Measurements from ENCODE around the gene RASGRP4. TPM values are rescaled to one million over a fixed set of nuclear protein-coding genes. Genes with fewer than 3 reads are reported as not detected.
"Not testable (repeated sequence)": the region's sequence is repeated elsewhere in the genome, so short reads cannot be mapped to it uniquely, and the experiment has no call there.

Gene RASGRP4
- total and polyA plus RNA-seq, 4 donors, result 3.5 to 39.0 (median 8.7) TPM

DNA sequence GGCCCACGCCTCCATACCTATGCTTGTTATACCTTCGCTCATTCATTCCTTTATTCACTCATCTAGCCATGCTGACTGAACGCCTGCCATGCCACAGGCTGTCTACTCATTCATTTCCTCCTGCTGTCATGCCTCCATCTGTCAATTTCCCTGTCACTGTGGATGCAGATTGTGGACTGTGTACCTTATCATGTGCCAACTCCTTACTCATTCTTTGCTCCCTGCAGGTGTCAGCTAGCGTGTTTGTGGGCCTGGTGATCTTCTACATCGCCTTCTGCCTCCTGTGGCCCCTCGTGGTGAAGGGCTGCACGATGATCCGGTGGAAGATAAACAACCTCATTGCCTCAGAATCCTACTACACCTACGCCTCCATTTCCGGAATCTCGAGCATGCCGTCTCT is 55.7 kb downstream of the RASGRP4 start:
- DNase-seq (no peak), ATAC-seq (ENCODE audit: insufficient read depth, low FRiP score) (no peak)
- Histone ChIP-seq H3K36me3 (ENCODE audit: control insufficient read depth in 4 of 4, insufficient read depth in 4 of 4, low read length in 4 of 4) (peaks cover 0 to 4% (median 0%) of the 10 kb centered on the region in 4 donors), H3K4me1 (ENCODE audit: control insufficient read depth in 5 of 5, insufficient read depth in 5 of 5, low read length in 5 of 5) (peaks cover 0 to 2% (median 0%) of the 10 kb centered on the region in 5 donors), H3K27ac (ENCODE audit: low read depth in 1 of 2, low read length in 1 of 2) (no peak overlapping the region), H3K27me3 (ENCODE audit: control insufficient read depth in 3 of 3, insufficient read depth in 3 of 3, low read length in 2 of 3) (peaks cover 0 to 5% (median 3%) of the 10 kb centered on the region in 3 donors), H3K4me3 (no peak overlapping the region), H3K9me3 (ENCODE audit: control insufficient read depth in 4 of 4, insufficient read depth in 3 of 4, low read length in 3 of 4) (no peaks in the 10 kb centered on the region), H3K9ac (ENCODE audit: insufficient read depth in 1 of 2, low read length in 2 of 2) (no peak overlapping the region)
- TF ChIP-seq, protein P1, sequence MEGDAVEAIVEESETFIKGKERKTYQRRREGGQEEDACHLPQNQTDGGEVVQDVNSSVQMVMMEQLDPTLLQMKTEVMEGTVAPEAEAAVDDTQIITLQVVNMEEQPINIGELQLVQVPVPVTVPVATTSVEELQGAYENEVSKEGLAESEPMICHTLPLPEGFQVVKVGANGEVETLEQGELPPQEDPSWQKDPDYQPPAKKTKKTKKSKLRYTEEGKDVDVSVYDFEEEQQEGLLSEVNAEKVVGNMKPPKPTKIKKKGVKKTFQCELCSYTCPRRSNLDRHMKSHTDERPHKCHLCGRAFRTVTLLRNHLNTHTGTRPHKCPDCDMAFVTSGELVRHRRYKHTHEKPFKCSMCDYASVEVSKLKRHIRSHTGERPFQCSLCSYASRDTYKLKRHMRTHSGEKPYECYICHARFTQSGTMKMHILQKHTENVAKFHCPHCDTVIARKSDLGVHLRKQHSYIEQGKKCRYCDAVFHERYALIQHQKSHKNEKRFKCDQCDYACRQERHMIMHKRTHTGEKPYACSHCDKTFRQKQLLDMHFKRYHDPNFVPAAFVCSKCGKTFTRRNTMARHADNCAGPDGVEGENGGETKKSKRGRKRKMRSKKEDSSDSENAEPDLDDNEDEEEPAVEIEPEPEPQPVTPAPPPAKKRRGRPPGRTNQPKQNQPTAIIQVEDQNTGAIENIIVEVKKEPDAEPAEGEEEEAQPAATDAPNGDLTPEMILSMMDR (IDR thresholded peaks at IDR 0.05; ENCODE audit: control extremely low read depth, extremely low read depth), result no peak
- WGBS, 2 donors, result 69 to 74% methylated on average over 12 of the region's 12 CpGs

DNA sequence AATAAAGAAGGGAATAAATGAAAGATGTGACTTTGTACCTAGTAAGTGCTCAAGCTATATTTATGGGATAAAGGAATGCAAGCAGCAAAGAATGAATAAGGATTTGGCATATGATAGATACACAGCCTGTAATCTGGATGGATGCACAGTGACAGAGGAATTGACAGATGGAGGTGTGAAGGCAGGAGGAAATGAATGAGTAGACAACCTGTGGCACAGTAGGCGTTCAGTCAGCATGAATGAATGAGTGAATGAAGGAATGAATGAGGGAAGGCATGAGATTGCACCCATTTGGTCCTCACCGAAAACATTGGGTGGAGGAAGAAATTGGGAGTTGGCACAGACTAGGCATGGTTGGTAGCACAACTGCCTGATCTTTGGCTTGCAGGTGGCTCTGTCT is 56.4 kb downstream of the RASGRP4 start:
- Histone ChIP-seq H3K4me3 (no peak overlapping the region), H3K9me3 (ENCODE audit: control insufficient read depth in 4 of 4, insufficient read depth in 3 of 4, low read length in 3 of 4) (no peaks in the 10 kb centered on the region), H3K27ac (ENCODE audit: low read depth in 1 of 2, low read length in 1 of 2) (no peak overlapping the region), H3K9ac (ENCODE audit: insufficient read depth in 1 of 2, low read length in 2 of 2) (no peak overlapping the region), H3K4me1 (ENCODE audit: control insufficient read depth in 5 of 5, insufficient read depth in 5 of 5, low read length in 5 of 5) (peaks cover 0 to 2% (median 0%) of the 10 kb centered on the region in 5 donors), H3K27me3 (ENCODE audit: control insufficient read depth in 3 of 3, insufficient read depth in 3 of 3, low read length in 2 of 3) (peaks cover 0 to 5% (median 3%) of the 10 kb centered on the region in 3 donors), H3K36me3 (ENCODE audit: control insufficient read depth in 4 of 4, insufficient read depth in 4 of 4, low read length in 4 of 4) (no peaks in the 10 kb centered on the region)
- DNase-seq (no peak), ATAC-seq (ENCODE audit: insufficient read depth, low FRiP score) (no peak)
- TF ChIP-seq, protein P1 (IDR thresholded peaks at IDR 0.05; ENCODE audit: control extremely low read depth, extremely low read depth), result no peak
- 83 to 93% methylated on average over 2 of the region's 2 CpGs for WGBS, 2 donors

DNA sequence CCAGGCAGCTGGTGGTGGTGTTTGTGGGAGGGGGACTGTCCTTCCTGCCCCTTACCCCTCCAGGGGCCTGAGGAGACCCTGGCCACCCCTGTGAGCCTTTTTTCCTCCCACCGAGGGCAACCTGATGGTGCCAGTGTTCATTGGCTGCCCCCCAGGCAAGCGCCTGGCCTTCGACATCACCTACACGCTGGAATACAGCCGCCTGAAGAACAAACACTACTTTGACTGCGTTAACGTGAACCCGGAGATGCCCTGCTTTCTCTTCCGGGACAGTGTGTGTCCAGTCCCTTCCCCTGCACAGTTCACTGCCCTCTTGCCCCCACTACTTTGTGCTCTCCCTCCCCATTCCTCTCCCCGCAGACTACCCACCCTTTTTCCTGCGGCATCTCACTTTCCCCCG is 59.0 kb downstream of the RASGRP4 start:
- TF ChIP-seq, protein P1 (IDR thresholded peaks at IDR 0.05; ENCODE audit: control extremely low read depth, extremely low read depth), result no peak
- ATAC-seq (ENCODE audit: insufficient read depth, low FRiP score), result no peak
- H3K9ac ChIP-seq (ENCODE audit: insufficient read depth in 1 of 2, low read length in 2 of 2), result no peak overlapping the region
- H3K27ac ChIP-seq (ENCODE audit: low read depth in 1 of 2, low read length in 1 of 2), result no peak overlapping the region
- H3K4me3 ChIP-seq, result no peak overlapping the region
- peaks cover 0 to 5% (median 3%) of the 10 kb centered on the region in 3 donors for H3K27me3 ChIP-seq (ENCODE audit: control insufficient read depth in 3 of 3, insufficient read depth in 3 of 3, low read length in 2 of 3)
- no peak for DNase-seq
- 72 to 78% methylated on average over 12 of the region's 12 CpGs for WGBS, 2 donors
- H3K36me3 ChIP-seq (ENCODE audit: control insufficient read depth in 4 of 4, insufficient read depth in 4 of 4, low read length in 4 of 4), result no peaks in the 10 kb centered on the region
- peaks cover 0 to 7% (median 0%) of the 10 kb centered on the region in 5 donors for H3K4me1 ChIP-seq (ENCODE audit: control insufficient read depth in 5 of 5, insufficient read depth in 5 of 5, low read length in 5 of 5)
- H3K9me3 ChIP-seq (ENCODE audit: control insufficient read depth in 4 of 4, insufficient read depth in 3 of 4, low read length in 3 of 4), result no peaks in the 10 kb centered on the region

DNA sequence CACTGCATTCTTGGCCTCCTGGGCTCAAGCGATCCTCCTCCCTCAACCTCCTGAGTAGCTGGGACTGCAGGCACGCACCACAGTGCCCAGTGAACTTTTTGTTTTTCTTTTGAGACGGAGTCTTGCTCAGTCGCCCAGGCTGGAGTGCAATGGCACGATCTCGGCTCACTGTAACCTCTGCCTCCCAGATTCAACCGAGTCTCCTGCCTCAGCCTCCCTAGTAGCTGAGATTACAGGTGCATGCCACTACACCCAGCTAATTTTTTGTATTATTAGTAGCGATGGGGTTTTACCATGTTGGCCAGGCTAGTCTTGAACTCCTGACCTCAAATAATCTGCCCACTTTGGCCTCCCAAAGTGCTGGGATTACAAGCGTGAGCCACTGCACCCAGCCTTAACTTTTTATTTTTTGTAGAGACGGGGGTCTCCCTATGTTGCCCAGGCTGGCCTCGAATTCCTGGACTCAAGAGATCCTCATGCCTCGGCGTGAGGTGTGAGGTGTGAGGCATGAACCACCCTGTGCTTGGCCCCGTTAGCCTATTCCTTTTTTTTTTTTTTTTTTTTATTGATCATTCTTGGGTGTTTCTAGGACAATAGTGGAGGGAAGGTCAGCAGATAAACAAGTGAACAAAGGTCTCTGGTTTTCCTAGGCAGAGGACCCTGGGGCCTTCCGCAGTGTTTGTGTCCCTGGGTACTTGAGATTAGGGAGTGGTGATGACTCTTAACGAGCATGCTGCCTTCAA is 62.9 kb downstream of the RASGRP4 start:
- not testable (repeated sequence) for ATAC-seq (ENCODE audit: insufficient read depth, low FRiP score); H3K4me3 ChIP-seq; H3K27ac ChIP-seq (ENCODE audit: low read depth in 1 of 2, low read length in 1 of 2); H3K9ac ChIP-seq (ENCODE audit: insufficient read depth in 1 of 2, low read length in 2 of 2); H3K9me3 ChIP-seq (ENCODE audit: control insufficient read depth in 4 of 4, insufficient read depth in 3 of 4, low read length in 3 of 4); DNase-seq; H3K36me3 ChIP-seq (ENCODE audit: control insufficient read depth in 4 of 4, insufficient read depth in 4 of 4, low read length in 4 of 4)
- Histone ChIP-seq H3K4me1 (ENCODE audit: control insufficient read depth in 5 of 5, insufficient read depth in 5 of 5, low read length in 5 of 5) (peaks cover 0 to 12% (median 0%) of the 10 kb centered on the region in 5 donors), H3K27me3 (ENCODE audit: control insufficient read depth in 3 of 3, insufficient read depth in 3 of 3, low read length in 2 of 3) (peaks cover 0 to 25% (median 12%) of the 10 kb centered on the region in 3 donors)
- WGBS, 2 donors, result 82% methylated on average over 14 of the region's 16 CpGs

Data from lung (tissue), 12 donors.